SJCRH30 (cell line): ENCODE results near the gene WDFY4. TPM values are rescaled to one million over a fixed set of nuclear protein-coding genes. Genes with fewer than 3 reads are reported as not detected.

Experiments
- DNase-seq, 2 experiments: peaks; one replicate each; pipeline ENCODE4 v3.0.0-alpha.2; 2015 to 2020
- H3K27ac ChIP-seq: fragments of 250-450 bp; sonication (Bioruptor Pico); 2 replicates; pipeline ENCODE4 v1.5.1; 2020; ENCODE audit warnings: mild to moderate bottlenecking, moderate library complexity
- H3K27me3 ChIP-seq: fragments of 250-450 bp; sonication (Bioruptor Pico); 2 replicates; pipeline ENCODE4 v1.5.1; 2020; ENCODE audit warnings: mild to moderate bottlenecking, moderate library complexity
- H3K36me3 ChIP-seq: fragments of 250-450 bp; sonication (Bioruptor Pico); 2 replicates; pipeline ENCODE4 v1.5.1; 2020; ENCODE audit warnings: mild to moderate bottlenecking, moderate library complexity
- H3K4me1 ChIP-seq: fragments of 250-450 bp; sonication (Bioruptor Pico); 2 replicates; pipeline ENCODE4 v1.5.1; 2020; ENCODE audit warnings: mild to moderate bottlenecking, moderate library complexity
- H3K4me3 ChIP-seq: fragments of 250-450 bp; sonication (Bioruptor Pico); 2 replicates; pipeline ENCODE4 v1.5.1; 2020; ENCODE audit warnings: mild to moderate bottlenecking, moderate library complexity
- H3K9me3 ChIP-seq: fragments of 250-450 bp; sonication (Bioruptor Pico); replicated peaks from 2 replicates; pipeline ENCODE4 v1.5.1; 2020; ENCODE audit warnings: mild to moderate bottlenecking, moderate library complexity
- total RNA-seq: library from RNA; depleted of rRNA; stranded (reverse); fragments of >200 nt; shearing (Covaris generic); gene quantifications from 2 replicates; pipeline ENCODE4 v1.2.3, GENCODE V29; 2014

The WDFY4 gene
- total RNA-seq, 1 experiment from 2014 or later: not detected

DNA sequence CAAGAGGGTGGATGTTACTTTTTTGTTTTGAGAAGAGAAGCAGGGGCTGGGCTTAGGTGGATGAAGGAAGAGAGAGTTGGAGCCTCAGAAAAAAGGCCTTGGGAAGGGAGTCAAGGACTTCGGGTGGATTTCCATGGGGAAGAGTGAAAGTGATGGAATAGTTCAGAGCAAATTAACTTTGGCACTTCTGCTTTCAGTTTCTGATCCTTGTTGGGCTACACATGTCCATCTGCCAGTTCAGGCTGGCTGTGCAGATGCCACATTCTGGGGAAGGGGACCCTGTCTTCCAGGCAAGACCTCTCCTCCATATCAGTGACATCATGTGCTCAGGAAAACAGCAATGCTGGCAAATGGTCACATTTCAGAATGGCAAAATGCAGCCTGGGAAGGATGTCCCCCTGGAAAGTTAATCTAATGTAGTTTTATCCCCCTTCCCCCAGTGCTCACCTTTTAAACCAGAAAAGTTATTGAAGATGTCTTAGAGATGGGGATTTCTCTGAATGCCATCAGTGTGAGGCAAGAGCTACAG is 86.0 kb downstream of the WDFY4 start:
- Histone ChIP-seq H3K27ac (no peak overlapping the region), H3K36me3 (no peaks in the 10 kb centered on the region), H3K4me1 (no peaks in the 10 kb centered on the region), H3K4me3 (no peak overlapping the region), H3K27me3 (no peaks in the 10 kb centered on the region), H3K9me3 (no peaks in the 10 kb centered on the region)
- DNase-seq: no peak

DNA sequence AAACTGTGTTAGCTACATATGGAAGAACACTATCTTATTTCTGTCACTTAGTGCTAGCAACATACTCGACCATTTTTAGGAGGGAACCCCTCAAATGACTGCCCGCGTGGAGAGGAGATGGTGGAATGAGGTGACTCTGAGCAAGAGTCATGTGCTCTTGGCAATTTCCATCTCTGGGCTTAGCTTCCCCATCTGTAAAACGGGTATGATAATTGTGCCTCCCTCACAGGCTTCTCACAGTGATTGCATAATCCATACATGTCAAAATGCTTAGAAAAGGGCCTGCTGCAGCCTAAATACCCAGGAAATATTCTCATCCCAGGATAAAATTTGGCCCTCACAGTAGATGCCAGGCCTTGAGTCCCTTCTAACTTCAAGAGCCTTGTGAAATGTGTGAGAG is 86.6 kb downstream of the WDFY4 start:
- no peak overlapping the region for H3K4me3 ChIP-seq
- no peaks in the 10 kb centered on the region for H3K9me3 ChIP-seq
- no peak for DNase-seq
- H3K36me3 ChIP-seq: no peaks in the 10 kb centered on the region
- no peak overlapping the region for H3K27ac ChIP-seq
- H3K4me1 ChIP-seq: no peaks in the 10 kb centered on the region
- H3K27me3 ChIP-seq: no peaks in the 10 kb centered on the region

DNA sequence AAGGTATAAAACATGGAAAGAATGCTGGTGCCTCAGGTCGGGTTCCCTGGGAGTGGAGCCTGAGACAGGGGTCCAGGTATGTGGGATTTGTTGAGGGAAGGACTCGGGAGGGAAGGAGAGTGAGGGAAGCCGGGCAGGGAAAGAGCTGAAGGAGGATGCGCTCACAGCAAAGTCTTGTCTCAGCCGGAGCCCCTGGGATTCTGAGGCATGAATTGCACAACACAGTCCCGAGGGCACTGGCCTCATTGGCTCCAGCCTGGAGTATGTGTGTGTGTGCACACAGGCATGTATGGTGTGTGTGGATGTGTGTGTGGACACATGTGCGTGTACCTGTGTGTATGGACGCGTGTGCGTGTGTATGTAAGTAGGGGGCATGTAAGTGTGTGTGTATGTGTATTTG is 87.4 kb downstream of the WDFY4 start:
- no peak overlapping the region for H3K4me3 ChIP-seq
- no peaks in the 10 kb centered on the region for H3K4me1 ChIP-seq
- no peaks in the 10 kb centered on the region for H3K9me3 ChIP-seq
- no peak overlapping the region for H3K27ac ChIP-seq
- no peaks in the 10 kb centered on the region for H3K27me3 ChIP-seq
- DNase-seq: no peak
- H3K36me3 ChIP-seq: no peaks in the 10 kb centered on the region

DNA sequence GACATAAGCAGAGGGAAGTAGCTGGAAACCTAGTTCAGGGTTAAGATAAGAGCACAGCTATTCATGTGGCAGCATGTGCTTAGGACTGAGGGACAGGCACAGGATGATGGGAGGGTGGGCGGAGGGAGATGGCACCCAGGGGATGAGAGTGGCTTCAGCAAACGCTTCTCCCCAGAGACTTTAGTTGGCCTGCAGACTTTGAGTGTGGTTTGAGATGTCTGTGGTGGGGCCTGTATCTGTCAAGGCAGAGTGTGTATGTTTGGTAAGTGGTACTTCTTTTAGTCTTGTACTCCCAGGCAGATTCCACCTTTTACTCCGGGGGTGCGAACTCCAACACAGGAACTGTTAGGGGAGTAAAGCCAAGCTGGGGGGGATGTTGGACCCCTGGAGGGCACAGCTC is 88.9 kb downstream of the WDFY4 start:
- no peaks in the 10 kb centered on the region for H3K36me3 ChIP-seq
- no peaks in the 10 kb centered on the region for H3K27me3 ChIP-seq
- H3K4me1 ChIP-seq: no peaks in the 10 kb centered on the region
- no peak overlapping the region for H3K4me3 ChIP-seq
- no peaks in the 10 kb centered on the region for H3K9me3 ChIP-seq
- DNase-seq: no peak
- no peak overlapping the region for H3K27ac ChIP-seq

DNA sequence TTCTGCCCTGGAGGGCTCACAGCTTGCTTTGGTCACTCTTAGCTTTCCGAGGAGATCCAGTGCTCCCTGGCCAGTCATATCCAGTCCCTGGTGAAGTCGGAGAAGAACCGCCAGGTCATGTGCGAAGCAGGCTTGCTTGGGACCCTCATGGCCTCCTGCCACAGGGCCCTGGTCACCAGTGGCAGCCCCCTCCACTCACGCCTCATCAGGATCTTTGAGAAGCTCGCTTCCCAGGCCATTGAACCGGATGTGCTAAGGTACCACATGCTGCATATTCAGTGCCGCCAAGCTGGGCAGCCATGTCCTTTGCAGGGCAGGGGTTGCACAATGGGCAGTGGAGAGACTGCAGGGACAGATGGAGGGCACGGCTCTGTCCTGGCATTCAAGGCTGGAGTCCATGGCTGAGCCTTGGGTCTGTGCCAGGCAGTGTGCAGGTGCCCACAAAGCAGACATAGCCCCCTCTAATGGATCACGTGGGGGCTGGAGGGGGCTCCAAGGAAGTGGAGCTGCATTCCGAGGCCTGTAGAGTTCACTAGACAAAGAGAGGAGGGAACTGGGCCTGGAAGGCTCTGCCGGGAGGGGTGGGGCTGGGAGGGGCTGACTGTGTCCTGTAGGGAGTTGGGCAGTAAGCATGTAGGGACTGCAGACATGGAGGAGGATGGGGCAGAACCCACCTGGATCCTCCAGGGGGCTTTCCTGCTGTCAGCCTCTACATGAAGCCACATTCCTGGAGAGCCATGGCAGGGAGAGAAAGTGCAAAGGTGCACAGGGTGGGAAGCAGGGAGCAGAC is 89.9 kb downstream of the WDFY4 start:
- Histone ChIP-seq H3K9me3 (no peaks in the 10 kb centered on the region), H3K36me3 (no peaks in the 10 kb centered on the region), H3K27me3 (no peaks in the 10 kb centered on the region), H3K4me3 (no peak overlapping the region), H3K27ac (no peak overlapping the region), H3K4me1 (no peaks in the 10 kb centered on the region)
- DNase-seq: no peak

DNA sequence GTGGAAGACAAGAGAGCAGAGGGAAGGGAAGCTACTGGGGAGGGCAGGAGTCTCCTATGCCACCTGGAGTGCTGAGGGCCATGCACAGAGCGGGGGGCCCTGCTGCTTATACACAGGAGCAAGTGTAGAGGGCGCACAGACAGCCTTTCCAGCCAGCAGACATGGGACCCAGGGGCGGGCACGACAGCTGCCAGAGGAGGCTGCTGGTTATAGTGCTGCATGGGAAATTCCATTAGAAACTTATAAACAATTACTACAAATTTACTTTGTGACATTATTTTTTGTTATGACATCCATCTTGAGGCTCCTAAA is 90.5 kb downstream of the WDFY4 start:
- no peak overlapping the region for H3K4me3 ChIP-seq
- no peaks in the 10 kb centered on the region for H3K9me3 ChIP-seq
- no peaks in the 10 kb centered on the region for H3K4me1 ChIP-seq
- H3K27ac ChIP-seq: no peak overlapping the region
- no peak for DNase-seq
- no peaks in the 10 kb centered on the region for H3K27me3 ChIP-seq
- H3K36me3 ChIP-seq: no peaks in the 10 kb centered on the region

DNA sequence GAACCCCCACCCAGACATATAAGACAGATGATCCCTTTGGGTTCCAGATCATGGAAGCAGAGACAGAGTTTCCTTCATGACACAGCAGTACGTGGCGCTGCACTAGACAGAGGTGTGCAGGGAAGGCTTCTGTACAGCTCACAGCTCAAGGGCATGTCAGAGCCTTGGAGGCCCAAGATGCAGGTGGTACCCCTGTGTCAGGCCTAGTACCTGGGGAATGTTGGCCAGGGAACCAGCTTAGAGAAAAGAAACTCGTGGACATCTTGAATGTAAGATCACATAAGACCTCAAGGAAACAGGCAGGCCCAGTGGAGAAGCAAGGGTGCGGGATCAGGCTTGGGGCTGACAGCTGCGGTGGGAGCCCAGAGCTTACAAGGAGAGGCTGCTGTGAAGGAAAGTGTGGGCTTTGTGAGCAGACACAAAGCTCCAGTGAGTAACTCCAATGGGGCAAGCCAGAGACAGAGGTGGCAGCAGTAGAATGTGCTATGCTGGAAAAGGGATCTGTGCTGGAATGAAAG is 91.4 kb downstream of the WDFY4 start:
- Histone ChIP-seq H3K4me3 (no peak overlapping the region), H3K36me3 (no peaks in the 10 kb centered on the region), H3K4me1 (no peaks in the 10 kb centered on the region), H3K27me3 (no peaks in the 10 kb centered on the region), H3K9me3 (no peaks in the 10 kb centered on the region), H3K27ac (no peak overlapping the region)
- no peak for DNase-seq

DNA sequence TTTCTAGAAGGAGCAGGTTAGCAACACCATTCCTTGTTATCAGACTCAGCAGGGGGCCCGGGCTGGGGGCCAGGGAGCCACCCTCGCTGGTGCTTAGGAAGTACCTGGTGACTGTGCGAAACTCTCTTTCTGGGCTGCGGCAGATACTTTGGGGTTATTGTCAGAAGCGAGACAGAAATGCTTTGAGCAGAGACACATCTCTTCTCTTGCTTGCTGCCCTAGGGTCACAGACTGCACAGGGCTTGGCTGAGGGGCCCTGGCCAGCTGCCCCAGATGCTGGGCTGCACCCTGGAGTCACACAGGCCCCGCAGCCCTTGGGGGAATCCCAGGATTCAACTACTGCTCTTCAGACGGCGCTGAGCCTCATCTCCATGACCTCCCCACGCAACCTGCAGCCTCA is 91.9 kb downstream of the WDFY4 start:
- H3K4me1 ChIP-seq: no peaks in the 10 kb centered on the region
- H3K9me3 ChIP-seq: no peaks in the 10 kb centered on the region
- no peak overlapping the region for H3K27ac ChIP-seq
- no peaks in the 10 kb centered on the region for H3K36me3 ChIP-seq
- no peaks in the 10 kb centered on the region for H3K27me3 ChIP-seq
- no peak for DNase-seq
- no peak overlapping the region for H3K4me3 ChIP-seq

DNA sequence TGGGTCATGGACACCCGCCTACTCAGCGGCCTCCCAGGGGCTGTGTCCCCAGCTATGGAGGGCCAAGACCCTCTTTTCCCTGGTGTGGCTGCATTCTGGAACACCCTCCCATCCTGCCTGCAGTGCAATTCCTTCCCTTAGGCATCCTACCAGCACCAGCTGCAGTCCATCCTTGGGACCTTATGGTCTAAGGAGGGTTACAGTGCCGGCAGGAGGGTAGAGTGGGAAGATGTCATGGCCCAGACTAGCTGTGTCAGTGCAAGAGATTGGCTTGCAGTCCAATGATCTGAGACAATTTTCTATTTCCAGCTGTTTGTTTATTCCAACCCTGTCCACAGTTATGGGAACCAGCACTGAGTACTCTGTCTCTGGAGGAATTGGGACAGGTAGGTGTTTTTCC is 92.4 kb downstream of the WDFY4 start:
- no peaks in the 10 kb centered on the region for H3K36me3 ChIP-seq
- no peaks in the 10 kb centered on the region for H3K4me1 ChIP-seq
- no peak overlapping the region for H3K4me3 ChIP-seq
- no peaks in the 10 kb centered on the region for H3K27me3 ChIP-seq
- no peaks in the 10 kb centered on the region for H3K9me3 ChIP-seq
- no peak for DNase-seq
- H3K27ac ChIP-seq: no peak overlapping the region

DNA sequence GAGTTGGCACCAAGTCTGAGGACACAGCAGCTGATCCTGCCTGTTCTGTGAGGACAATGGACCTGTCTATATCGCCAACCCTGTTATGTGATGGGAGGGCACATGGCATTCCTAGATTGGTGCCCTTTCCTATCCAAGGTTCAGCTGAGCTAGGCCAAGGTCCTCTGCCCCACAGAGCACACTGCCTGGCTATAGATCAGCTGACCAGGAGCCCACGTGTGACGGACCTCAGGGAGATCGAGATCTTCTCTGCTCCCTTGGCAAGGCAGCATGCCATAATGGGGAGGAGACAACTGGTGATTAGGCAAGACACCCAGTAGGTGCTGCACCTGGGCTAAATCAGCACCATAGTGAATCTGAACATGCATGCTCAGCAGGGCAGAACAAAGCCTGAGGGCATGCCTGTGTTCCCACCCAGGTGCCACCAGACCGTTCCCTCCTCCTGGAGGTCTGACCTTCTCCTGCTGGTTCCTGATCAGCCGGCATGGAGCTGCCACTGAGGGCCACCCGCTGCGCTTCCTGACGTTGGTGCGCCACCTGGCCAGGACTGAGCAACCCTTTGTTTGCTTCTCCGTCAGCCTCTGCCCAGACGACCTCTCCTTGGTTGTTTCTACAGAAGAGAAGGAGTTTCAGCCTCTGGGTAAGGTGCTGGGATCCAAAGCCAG is 93.7 kb downstream of the WDFY4 start:
- Histone ChIP-seq H3K9me3 (no peaks in the 10 kb centered on the region), H3K27me3 (no peaks in the 10 kb centered on the region), H3K36me3 (no peaks in the 10 kb centered on the region), H3K27ac (no peak overlapping the region), H3K4me1 (no peaks in the 10 kb centered on the region), H3K4me3 (no peak overlapping the region)
- no peak for DNase-seq

DNA sequence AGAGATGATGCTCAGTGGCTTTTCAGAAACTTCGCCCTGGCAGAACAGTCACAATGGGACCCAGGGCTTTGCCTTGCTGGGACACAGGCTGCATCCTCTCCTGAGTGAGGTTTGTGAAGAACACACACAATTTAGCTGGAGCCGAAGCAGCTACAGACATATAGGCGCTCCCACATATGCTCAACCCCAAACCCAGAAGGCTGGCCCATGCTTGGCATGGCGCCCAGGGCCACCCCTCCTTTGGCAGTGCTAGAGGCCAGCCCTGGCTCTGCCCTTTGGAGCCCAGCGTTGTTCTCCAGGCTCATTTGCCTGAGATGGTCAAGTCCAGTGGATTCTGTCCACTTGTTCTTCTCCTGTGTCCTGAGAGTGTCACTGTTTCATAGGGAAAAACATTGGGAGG is 94.4 kb downstream of the WDFY4 start:
- Histone ChIP-seq H3K27ac (no peak overlapping the region), H3K36me3 (no peaks in the 10 kb centered on the region), H3K4me3 (no peak overlapping the region), H3K27me3 (no peaks in the 10 kb centered on the region), H3K9me3 (no peaks in the 10 kb centered on the region), H3K4me1 (no peaks in the 10 kb centered on the region)
- no peak for DNase-seq

DNA sequence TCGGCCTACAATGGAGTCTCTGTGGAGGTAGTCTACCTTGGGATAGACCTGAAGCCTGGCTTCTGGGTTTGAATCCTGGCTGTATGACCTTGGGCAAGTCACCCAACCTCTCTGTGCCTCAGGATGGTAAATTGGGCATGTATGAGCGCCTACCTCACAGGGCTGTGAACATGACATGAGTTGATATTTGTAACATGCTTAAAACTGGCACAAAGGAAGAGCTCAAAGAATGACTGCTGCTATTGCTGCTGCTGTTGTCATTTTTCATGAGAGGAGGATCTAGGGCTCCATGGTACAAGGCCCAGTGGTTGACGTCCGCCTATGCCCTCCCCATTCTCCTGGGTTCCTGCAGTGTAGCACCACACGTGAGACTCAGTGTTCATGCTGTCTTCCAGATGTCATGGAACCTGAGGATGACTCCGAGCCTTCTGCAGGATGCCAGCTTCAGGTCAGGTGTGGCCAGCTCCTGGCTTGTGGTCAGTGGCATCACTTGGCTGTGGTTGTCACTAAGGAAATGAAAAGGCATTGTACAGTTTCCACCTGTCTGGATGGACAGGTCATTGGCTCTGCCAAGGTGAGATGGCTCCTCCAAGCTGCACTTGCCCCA is 95.0 kb downstream of the WDFY4 start:
- DNase-seq: no peak
- no peaks in the 10 kb centered on the region for H3K27me3 ChIP-seq
- no peaks in the 10 kb centered on the region for H3K36me3 ChIP-seq
- no peaks in the 10 kb centered on the region for H3K9me3 ChIP-seq
- H3K4me1 ChIP-seq: no peaks in the 10 kb centered on the region
- H3K4me3 ChIP-seq: no peak overlapping the region
- no peak overlapping the region for H3K27ac ChIP-seq

DNA sequence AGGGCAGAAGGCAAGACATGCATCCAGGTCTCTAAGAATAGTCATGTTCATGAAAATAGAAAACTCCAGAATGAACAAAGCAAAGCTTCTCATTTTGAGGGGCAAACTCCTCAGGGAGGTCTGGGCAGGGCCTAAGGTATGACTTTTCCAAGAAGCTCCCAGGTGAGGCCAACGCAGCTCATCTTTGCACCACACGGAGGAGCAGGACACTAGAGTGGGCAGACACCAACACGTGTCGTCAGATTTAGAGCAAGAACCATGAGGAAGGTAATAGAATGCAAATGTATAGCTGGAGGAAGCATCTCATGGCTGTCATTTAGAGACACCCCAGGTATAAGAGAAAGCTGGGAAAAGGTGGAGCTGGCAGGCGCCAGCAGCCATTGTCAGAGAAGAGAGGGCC is 95.7 kb downstream of the WDFY4 start:
- DNase-seq: no peak
- no peaks in the 10 kb centered on the region for H3K9me3 ChIP-seq
- no peak overlapping the region for H3K27ac ChIP-seq
- no peaks in the 10 kb centered on the region for H3K27me3 ChIP-seq
- H3K4me3 ChIP-seq: no peak overlapping the region
- no peaks in the 10 kb centered on the region for H3K4me1 ChIP-seq
- H3K36me3 ChIP-seq: no peaks in the 10 kb centered on the region

DNA sequence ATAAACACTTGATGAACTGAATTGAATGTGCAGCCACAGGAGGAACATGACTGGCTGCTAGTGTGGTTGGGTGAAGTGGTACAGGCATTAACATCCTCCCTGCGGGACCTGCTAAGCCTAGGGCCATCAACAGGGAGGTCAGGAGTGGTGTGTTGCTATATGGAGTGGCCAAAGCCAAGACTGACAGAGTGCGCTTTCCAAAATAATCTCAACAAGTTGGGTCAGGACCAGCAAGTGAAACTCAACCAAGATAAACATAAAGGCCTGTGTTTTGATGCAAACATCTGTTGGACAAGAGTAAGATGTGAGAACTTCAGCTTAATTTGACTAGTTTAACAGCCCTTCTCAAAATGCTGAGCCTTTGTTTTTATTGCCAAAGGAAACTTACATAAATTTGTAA is 97.7 kb downstream of the WDFY4 start:
- Histone ChIP-seq H3K27ac (no peak overlapping the region), H3K36me3 (no peaks in the 10 kb centered on the region), H3K4me3 (no peak overlapping the region), H3K9me3 (no peaks in the 10 kb centered on the region), H3K4me1 (no peaks in the 10 kb centered on the region), H3K27me3 (no peaks in the 10 kb centered on the region)
- DNase-seq: no peak

DNA sequence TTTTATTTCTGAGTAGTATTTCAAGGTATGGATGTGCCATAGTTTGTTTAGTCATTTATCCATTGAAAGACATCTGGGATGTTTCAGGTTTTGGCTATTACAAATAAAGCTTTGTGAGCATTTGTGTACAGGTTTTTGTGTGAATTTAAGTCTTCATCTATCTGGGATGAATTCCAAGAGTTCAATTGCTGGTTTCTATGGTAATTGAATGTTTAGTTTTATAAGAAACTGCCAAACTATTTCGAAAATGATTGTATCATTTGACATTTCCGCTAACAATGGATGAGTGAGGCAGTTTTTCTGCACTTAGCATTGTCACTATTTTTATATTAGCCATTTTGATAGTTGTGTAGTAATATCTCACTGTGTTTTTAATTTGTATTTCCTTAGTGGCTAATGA is 99.4 kb downstream of the WDFY4 start:
- DNase-seq: no peak
- Histone ChIP-seq H3K27ac (no peak overlapping the region), H3K4me1 (no peaks in the 10 kb centered on the region), H3K9me3 (no peaks in the 10 kb centered on the region), H3K36me3 (no peaks in the 10 kb centered on the region), H3K4me3 (no peak overlapping the region), H3K27me3 (no peaks in the 10 kb centered on the region)
